Measurements from ENCODE around the gene TLR6. TPM values are rescaled to one million over a fixed set of nuclear protein-coding genes. Genes with fewer than 3 reads are reported as not detected.

The TLR6 gene
- total and polyA plus RNA-seq, 10 of the 15 experiments (the other 5 are each of a cell fraction or from before 2014, with no cell fraction given) = 1.1 to 49.4 (median 12.5) TPM

DNA sequence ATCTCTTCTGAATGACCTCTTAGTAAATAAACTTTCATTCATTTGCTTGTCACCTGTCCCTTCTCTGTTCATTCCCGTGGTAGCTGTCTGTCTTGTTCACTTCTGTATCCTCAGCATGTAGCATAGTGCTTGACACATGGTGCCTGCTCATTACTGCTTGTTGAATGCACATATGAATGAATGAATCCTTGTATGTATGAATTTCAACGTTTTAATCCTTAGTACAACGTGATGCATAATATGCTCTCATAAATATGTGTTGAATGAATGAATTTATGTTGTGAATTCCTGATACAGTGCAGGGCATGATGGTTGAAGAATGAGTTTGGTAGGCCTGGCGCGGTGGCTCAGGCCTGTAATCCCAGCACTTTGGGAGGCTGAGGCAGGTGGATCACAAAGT lies 76.8 kb downstream of the TLR6 start (continued):
- TF ChIP-seq, protein P1, sequence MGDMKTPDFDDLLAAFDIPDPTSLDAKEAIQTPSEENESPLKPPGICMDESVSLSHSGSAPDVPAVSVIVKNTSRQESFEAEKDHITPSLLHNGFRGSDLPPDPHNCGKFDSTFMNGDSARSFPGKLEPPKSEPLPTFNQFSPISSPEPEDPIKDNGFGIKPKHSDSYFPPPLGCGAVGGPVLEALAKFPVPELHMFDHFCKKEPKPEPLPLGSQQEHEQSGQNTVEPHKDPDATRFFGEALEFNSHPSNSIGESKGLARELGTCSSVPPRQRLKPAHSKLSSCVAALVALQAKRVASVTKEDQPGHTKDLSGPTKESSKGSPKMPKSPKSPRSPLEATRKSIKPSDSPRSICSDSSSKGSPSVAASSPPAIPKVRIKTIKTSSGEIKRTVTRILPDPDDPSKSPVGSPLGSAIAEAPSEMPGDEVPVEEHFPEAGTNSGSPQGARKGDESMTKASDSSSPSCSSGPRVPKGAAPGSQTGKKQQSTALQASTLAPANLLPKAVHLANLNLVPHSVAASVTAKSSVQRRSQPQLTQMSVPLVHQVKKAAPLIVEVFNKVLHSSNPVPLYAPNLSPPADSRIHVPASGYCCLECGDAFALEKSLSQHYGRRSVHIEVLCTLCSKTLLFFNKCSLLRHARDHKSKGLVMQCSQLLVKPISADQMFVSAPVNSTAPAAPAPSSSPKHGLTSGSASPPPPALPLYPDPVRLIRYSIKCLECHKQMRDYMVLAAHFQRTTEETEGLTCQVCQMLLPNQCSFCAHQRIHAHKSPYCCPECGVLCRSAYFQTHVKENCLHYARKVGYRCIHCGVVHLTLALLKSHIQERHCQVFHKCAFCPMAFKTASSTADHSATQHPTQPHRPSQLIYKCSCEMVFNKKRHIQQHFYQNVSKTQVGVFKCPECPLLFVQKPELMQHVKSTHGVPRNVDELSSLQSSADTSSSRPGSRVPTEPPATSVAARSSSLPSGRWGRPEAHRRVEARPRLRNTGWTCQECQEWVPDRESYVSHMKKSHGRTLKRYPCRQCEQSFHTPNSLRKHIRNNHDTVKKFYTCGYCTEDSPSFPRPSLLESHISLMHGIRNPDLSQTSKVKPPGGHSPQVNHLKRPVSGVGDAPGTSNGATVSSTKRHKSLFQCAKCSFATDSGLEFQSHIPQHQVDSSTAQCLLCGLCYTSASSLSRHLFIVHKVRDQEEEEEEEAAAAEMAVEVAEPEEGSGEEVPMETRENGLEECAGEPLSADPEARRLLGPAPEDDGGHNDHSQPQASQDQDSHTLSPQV (IDR thresholded peaks at IDR 0.05) = no peak
- TF ChIP-seq, protein P2, sequence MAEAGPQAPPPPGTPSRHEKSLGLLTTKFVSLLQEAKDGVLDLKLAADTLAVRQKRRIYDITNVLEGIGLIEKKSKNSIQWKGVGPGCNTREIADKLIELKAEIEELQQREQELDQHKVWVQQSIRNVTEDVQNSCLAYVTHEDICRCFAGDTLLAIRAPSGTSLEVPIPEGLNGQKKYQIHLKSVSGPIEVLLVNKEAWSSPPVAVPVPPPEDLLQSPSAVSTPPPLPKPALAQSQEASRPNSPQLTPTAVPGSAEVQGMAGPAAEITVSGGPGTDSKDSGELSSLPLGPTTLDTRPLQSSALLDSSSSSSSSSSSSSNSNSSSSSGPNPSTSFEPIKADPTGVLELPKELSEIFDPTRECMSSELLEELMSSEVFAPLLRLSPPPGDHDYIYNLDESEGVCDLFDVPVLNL (IDR thresholded peaks at IDR 0.05; ENCODE audit: low read depth, low read length) = no peak
- TF ChIP-seq MEF2A (IDR thresholded peaks at IDR 0.05; ENCODE audit: insufficient read depth, low read depth, low read length) = no peak
- TF ChIP-seq SREBF1 (IDR thresholded peaks at IDR 0.05; ENCODE audit: low read length) = no peak
- TF ChIP-seq STAT1 (conservative IDR thresholded peaks at IDR 0.05) = no peak
- no peak for TF ChIP-seq ETV6 (conservative IDR thresholded peaks at IDR 0.05 in 1 of 2, IDR thresholded peaks at IDR 0.05 in 1 of 2; ENCODE audit: borderline replicate concordance in 1 of 2, low read depth in 1 of 2)
- TF ChIP-seq, protein P3, sequence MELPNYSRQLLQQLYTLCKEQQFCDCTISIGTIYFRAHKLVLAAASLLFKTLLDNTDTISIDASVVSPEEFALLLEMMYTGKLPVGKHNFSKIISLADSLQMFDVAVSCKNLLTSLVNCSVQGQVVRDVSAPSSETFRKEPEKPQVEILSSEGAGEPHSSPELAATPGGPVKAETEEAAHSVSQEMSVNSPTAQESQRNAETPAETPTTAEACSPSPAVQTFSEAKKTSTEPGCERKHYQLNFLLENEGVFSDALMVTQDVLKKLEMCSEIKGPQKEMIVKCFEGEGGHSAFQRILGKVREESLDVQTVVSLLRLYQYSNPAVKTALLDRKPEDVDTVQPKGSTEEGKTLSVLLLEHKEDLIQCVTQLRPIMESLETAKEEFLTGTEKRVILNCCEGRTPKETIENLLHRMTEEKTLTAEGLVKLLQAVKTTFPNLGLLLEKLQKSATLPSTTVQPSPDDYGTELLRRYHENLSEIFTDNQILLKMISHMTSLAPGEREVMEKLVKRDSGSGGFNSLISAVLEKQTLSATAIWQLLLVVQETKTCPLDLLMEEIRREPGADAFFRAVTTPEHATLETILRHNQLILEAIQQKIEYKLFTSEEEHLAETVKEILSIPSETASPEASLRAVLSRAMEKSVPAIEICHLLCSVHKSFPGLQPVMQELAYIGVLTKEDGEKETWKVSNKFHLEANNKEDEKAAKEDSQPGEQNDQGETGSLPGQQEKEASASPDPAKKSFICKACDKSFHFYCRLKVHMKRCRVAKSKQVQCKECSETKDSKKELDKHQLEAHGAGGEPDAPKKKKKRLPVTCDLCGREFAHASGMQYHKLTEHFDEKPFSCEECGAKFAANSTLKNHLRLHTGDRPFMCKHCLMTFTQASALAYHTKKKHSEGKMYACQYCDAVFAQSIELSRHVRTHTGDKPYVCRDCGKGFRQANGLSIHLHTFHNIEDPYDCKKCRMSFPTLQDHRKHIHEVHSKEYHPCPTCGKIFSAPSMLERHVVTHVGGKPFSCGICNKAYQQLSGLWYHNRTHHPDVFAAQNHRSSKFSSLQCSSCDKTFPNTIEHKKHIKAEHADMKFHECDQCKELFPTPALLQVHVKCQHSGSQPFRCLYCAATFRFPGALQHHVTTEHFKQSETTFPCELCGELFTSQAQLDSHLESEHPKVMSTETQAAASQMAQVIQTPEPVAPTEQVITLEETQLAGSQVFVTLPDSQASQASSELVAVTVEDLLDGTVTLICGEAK (IDR thresholded peaks at IDR 0.05; ENCODE audit: borderline replicate concordance) = no peak
- no peak for TF ChIP-seq RAD21 (IDR thresholded peaks at IDR 0.05; ENCODE audit: insufficient read depth, low read depth, low read length)
- no peak for TF ChIP-seq SIN3A (IDR thresholded peaks at IDR 0.05; ENCODE audit: low read depth, low read length)
- no peak for TF ChIP-seq CHD4 (IDR thresholded peaks at IDR 0.05)
- no peak for TF ChIP-seq RELA (IDR thresholded peaks at IDR 0.05; ENCODE audit: borderline replicate concordance, partially characterized antibody)
- TF ChIP-seq, protein P4, sequence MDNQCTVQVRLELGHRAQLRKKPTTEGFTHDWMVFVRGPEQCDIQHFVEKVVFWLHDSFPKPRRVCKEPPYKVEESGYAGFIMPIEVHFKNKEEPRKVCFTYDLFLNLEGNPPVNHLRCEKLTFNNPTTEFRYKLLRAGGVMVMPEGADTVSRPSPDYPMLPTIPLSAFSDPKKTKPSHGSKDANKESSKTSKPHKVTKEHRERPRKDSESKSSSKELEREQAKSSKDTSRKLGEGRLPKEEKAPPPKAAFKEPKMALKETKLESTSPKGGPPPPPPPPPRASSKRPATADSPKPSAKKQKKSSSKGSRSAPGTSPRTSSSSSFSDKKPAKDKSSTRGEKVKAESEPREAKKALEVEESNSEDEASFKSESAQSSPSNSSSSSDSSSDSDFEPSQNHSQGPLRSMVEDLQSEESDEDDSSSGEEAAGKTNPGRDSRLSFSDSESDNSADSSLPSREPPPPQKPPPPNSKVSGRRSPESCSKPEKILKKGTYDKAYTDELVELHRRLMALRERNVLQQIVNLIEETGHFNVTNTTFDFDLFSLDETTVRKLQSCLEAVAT (IDR thresholded peaks at IDR 0.05) = peak; percentile 74; the same call in 1 of the 2 replicates
- no peak for TF ChIP-seq EED (IDR thresholded peaks at IDR 0.05; ENCODE audit: low read depth)
- TF ChIP-seq, protein P5, sequence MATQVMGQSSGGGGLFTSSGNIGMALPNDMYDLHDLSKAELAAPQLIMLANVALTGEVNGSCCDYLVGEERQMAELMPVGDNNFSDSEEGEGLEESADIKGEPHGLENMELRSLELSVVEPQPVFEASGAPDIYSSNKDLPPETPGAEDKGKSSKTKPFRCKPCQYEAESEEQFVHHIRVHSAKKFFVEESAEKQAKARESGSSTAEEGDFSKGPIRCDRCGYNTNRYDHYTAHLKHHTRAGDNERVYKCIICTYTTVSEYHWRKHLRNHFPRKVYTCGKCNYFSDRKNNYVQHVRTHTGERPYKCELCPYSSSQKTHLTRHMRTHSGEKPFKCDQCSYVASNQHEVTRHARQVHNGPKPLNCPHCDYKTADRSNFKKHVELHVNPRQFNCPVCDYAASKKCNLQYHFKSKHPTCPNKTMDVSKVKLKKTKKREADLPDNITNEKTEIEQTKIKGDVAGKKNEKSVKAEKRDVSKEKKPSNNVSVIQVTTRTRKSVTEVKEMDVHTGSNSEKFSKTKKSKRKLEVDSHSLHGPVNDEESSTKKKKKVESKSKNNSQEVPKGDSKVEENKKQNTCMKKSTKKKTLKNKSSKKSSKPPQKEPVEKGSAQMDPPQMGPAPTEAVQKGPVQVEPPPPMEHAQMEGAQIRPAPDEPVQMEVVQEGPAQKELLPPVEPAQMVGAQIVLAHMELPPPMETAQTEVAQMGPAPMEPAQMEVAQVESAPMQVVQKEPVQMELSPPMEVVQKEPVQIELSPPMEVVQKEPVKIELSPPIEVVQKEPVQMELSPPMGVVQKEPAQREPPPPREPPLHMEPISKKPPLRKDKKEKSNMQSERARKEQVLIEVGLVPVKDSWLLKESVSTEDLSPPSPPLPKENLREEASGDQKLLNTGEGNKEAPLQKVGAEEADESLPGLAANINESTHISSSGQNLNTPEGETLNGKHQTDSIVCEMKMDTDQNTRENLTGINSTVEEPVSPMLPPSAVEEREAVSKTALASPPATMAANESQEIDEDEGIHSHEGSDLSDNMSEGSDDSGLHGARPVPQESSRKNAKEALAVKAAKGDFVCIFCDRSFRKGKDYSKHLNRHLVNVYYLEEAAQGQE (IDR thresholded peaks at IDR 0.05; ENCODE audit: low read depth, low read length) = no peak
- no peak for TF ChIP-seq MEF2B (IDR thresholded peaks at IDR 0.05; ENCODE audit: partially characterized antibody, poor library complexity, severe bottlenecking)
